Activated T-helper 2 cell treated with anti-CD3 and anti-CD28 coated beads, Interferon-gamma antibody, Interleukin-2, Interleukin-4, amounts not matched to agents 10 μg/mL and 5 μg/mL and 100 μg/mL, durations not matched to agents 14 hours and 24 hours and 36 hours (primary cell): Measurements from ENCODE around the gene PUS7L. TPM values are rescaled to one million over a fixed set of nuclear protein-coding genes. Genes with fewer than 3 reads are reported as not detected.

Experiments
- DNase-seq: peaks from one replicate; pipeline ENCODE4 v3.0.0; 2021; ENCODE audit warnings: low spot score
- H3K27ac Mint-ChIP-seq: one replicate; pipeline ENCODE4 v1.8.0; 2021; ENCODE audit warnings: mixed read lengths
- H3K27me3 Mint-ChIP-seq: one replicate; pipeline ENCODE4 v1.8.0; 2021; ENCODE audit warnings: low read depth, mixed read lengths
- H3K36me3 Mint-ChIP-seq: one replicate; pipeline ENCODE4 v1.8.0; 2021; ENCODE audit warnings: low read depth, mixed read lengths
- H3K4me1 Mint-ChIP-seq: one replicate; pipeline ENCODE4 v1.8.0; 2021; ENCODE audit warnings: low read depth, mixed read lengths
- H3K4me3 Mint-ChIP-seq: one replicate; pipeline ENCODE4 v1.8.0; 2021; ENCODE audit warnings: low read depth, mild to moderate bottlenecking, moderate library complexity, mixed read lengths
- H3K9me3 Mint-ChIP-seq: one replicate; pipeline ENCODE4 v1.8.0; 2021; ENCODE audit warnings: mixed read lengths
- intact Hi-C: fragments of 100-400 bp; cut with micrococcal nuclease; formaldehyde crosslinking; loops from one replicate; pipeline ENCODE4 v1.15.1; 2023
- total RNA-seq: library from RNA; stranded (reverse); gene quantifications from 2 replicates; pipeline ENCODE4 v1.2.3, GENCODE V29; 2022

Gene PUS7L
- total RNA-seq, 1 donor from 2014 or later, result 22.8 TPM

DNA sequence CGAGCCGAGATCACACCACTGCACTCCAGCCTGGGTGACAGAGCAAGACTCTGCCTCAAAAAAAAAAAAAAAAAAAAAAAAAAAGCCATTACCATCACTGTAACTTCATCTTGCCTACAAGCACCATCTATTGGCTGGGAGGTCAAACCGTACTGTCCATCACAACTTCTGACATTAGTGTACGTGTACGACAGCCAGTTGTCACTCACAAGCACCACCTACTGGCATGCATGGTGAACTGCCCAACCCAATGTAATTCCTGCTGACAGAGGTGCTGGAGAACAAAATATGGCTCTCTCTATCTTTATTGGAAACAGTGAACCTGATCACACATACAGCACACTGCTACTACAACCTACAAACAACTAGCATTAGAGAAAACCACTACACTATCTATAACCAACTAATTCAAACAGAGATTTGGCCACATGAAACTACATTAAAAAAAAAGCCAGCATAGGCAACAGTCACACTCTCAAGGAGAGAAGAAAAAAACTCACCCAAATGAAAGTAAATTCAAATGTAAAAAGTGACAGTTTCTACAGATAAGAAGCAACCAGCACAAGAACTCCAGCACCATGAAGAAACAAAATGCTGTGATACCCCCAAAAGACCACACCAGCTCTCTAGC lies 82.3 kb downstream of the PUS7L start:
- H3K4me3 Mint-ChIP-seq, result no peak overlapping the region
- H3K27me3 Mint-ChIP-seq, result peaks cover 6% of the 10 kb centered on the region
- H3K36me3 Mint-ChIP-seq, result no peaks in the 10 kb centered on the region
- no peaks in the 10 kb centered on the region for H3K4me1 Mint-ChIP-seq
- no peak for DNase-seq
- H3K9me3 Mint-ChIP-seq, result no peaks in the 10 kb centered on the region
- no peak overlapping the region for H3K27ac Mint-ChIP-seq
- intact Hi-C loops, result no loop called here

DNA sequence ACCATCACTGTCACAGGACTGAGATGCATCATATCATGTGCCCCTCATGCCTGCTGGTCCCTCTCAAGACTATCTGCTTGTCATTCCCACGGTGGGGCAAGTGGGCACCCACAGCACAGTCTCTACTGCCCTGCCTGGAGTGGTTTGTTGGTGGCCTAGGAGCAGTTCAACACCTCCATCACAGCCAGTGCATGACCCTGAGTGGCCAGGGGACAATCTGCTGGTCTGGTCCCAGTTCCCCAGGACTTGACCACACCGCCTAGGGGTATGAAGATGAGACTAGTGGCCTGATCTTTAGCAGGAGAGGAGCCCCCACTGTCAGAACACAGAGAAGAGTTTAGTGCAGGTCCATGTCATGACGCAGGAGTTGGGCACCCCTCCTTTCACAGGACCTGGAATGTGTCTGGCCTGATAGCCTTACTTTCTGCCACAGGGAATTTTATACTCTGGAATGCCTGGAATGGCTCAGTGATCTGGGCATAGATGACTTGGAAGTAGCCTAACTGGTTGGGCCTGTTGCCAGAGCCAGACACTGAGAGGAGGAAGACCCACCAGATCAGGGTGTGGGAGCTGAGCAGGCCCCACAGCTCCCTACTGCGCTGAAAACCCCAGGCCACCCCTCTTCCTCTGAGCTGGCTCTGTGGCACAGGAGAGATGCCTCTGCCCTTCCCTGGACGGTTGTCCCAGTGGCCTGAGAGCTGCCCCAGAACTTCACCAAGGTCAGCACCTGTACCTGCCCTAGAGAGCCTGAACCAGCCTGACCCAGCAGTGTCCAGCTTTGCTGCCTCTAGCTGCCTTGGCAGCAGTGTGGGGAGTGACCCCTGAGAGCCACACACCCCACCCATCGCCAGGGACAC lies 83.3 kb downstream of the PUS7L start:
- no peak for DNase-seq
- H3K27me3 Mint-ChIP-seq, result peaks cover 6% of the 10 kb centered on the region
- intact Hi-C loops, result no loop called here
- no peaks in the 10 kb centered on the region for H3K36me3 Mint-ChIP-seq
- no peak overlapping the region for H3K27ac Mint-ChIP-seq
- no peak overlapping the region for H3K4me3 Mint-ChIP-seq
- H3K4me1 Mint-ChIP-seq, result no peaks in the 10 kb centered on the region
- H3K9me3 Mint-ChIP-seq, result no peaks in the 10 kb centered on the region

DNA sequence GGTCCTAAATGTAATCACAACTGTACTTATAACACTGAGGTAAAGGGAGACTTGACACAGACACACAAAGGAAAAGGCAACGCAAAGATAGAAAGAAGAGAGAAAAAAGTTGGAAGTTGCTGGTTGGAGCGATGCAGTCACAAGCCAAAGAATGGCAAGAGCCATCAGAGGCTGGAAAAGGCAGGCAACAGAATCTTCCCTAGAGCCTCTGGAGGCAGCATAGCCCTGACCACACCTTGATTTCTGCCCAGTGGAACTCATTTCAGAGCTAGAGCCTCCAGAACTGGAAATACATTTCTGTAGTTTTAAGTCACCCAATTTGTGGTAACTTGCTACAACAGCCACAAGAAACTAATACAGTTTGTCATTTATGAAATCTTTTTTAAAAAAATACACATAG lies 89.2 kb downstream of the PUS7L start:
- Mint-ChIP-seq H3K36me3 (no peaks in the 10 kb centered on the region), H3K9me3 (no peaks in the 10 kb centered on the region), H3K27me3 (no peaks in the 10 kb centered on the region), H3K4me3 (no peak overlapping the region), H3K27ac (no peak overlapping the region), H3K4me1 (no peaks in the 10 kb centered on the region)
- intact Hi-C loops, result no loop called here
- no peak for DNase-seq

Other genes starting within 250 kb of the PUS7L start
- gene ADAMTS20, start 206.6 kb downstream of the PUS7L start, total RNA-seq, result not detected in 2 replicates
- 26.5 and 28.5 TPM in 2 replicates for gene IRAK4, start 161 bp upstream of the PUS7L start, total RNA-seq
- gene TWF1, start 47.5 kb upstream of the PUS7L start, total RNA-seq, result 21.6 and 22.3 TPM in 2 replicates
- gene TMEM117, start 77.3 kb upstream of the PUS7L start, total RNA-seq, result 1.0 and 1.3 TPM in 2 replicates